Epithelial cell of prostate (primary cell): ENCODE data around the gene ATXN7L3.
A peak's percentile ranks its signal among the peaks of the same experiment; 100 is the strongest.
"Not testable (repeated sequence)": the region's sequence is repeated elsewhere in the genome, so short reads cannot be mapped to it uniquely, and the experiment has no call there.

Experiments
- DNase-seq: peaks from one replicate; pipeline ENCODE4 v3.0.0-alpha.2; 2011; ENCODE audit warnings: low read depth, low spot score
- H3K27ac ChIP-seq: fragments of 450-650 bp; 2 replicates; pipeline ENCODE4 v1.5.1; 2017; ENCODE audit warnings: mild to moderate bottlenecking

ATXN7L3 gene

DNA sequence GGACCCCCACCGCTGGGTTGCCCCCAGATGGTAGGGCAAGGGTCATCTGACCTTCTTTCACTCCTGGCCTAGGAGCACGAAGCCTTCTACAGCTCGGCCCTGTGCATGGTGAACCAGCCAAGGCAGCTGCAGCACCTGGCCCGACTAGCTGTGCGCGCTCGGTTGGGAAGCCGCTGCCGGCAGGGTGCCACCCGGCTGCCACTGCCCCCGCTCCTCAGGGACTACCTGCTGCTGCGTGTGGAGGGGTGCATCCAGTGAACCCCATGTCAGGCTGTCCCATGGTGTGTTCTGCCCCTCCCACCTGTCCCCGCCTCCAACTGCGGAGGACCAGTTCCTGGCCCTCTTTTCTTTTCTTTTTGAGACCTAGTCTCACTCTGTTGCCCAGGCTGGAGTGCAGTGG lies 21.6 kb downstream of the ATXN7L3 start:
- no peak overlapping the region for H3K27ac ChIP-seq
- no peak for DNase-seq

GRCh38 chr17:44177640-44178039 lies 22.0 kb downstream of the ATXN7L3 start:
- no peak for DNase-seq
- no peak overlapping the region for H3K27ac ChIP-seq

DNA sequence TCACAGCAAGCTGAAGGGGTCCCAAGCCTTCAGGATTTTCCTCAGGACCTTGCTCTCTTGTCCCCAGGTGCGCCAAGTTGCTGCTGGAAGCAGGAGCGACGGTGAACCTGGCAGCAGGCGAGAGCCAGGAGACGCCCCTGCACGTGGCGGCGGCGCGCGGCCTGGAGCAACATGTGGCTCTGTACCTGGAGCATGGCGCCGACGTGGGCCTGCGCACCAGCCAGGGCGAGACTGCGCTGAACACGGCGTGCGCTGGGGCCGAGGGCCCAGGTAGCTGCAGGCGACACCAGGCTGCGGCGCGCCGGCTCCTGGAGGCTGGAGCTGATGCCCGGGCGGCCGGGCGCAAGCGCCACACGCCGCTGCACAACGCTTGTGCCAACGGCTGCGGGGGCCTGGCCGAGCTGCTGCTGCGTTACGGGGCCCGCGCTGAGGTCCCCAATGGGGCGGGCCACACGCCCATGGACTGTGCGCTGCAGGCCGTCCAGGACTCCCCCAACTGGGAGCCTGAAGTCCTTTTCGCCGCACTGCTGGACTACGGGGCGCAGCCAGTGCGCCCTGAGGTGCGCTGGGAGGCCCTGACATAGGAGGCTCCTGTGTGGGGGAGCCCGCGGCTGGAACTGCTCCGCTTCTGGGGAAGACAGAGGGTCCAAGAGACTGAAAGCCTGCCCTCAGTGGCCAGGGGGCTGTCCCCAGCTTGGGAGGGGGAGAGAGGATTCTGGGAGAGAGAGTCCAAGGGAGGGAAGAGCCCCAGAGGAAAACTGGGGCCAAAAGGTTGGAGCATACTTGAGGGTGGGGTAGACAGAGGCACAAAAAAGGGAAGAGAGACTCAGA lies 22.8 kb downstream of the ATXN7L3 start:
- DNase-seq: no peak
- no peak overlapping the region for H3K27ac ChIP-seq

DNA sequence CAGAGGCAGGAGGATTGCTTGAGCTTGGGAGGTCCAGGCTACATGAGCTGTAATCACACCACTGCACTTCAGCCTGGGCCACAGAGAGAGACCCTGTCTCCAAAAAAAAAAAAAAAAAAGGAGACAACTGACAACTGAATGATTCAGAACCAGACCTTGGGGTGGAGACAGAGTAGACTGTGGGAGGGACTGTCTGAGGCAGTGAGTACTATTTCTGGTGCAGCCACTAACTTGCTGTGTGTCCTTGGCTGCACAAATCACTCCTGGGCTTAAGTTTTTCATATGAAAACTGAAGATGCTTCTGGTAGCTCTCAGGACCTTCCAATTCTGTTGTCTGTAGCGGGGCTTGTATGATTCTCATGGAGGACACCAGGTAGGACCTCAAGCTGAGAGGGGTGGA lies 23.4 kb downstream of the ATXN7L3 start:
- DNase-seq: no peak
- no peak overlapping the region for H3K27ac ChIP-seq

- DNase-seq: no peak
- H3K27ac ChIP-seq: no peak overlapping the region
These were observed 25.3 kb downstream of the ATXN7L3 start for GRCh38 chr17:44174427-44174826.

GRCh38 chr17:44171931-44172455 lies 27.7 kb downstream of the ATXN7L3 start:
- no peak overlapping the region for H3K27ac ChIP-seq
- no peak for DNase-seq

GRCh38 chr17:44170499-44171201 lies 29.0 kb downstream of the ATXN7L3 start, which contains the start of gene ASB16:
TSS of gene ASB16 (plus strand) at chr17:44170704. CDS start at chr17:44170790, 86 bp downstream.
- H3K27ac ChIP-seq: no peak within 1 kb of the TSS
- no peak for DNase-seq

DNA sequence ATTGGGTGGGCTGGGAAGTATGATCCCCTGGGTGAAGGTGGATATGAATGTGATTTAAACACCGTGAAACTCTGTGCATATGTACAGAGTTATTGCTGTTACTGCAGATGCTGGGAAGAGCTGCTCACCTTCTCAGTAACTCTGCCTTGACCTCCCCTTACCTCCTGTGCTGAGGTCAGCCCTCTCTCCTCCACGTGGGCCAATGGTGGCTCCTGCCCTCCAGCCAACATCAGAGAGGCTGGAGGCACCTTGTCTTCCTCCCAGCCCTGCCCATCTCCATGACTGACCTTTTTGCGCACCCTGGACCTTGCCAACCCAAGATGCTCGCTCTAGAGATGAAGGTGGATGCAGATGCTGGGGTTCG lies 29.6 kb downstream of the ATXN7L3 start:
- no peak for DNase-seq
- H3K27ac ChIP-seq: no peak overlapping the region

GRCh38 chr17:44167181-44167861 lies 32.4 kb downstream of the ATXN7L3 start:
- DNase-seq: no peak
- no peak overlapping the region for H3K27ac ChIP-seq

GRCh38 chr17:44164476-44164875 lies 35.2 kb downstream of the ATXN7L3 start:
- no peak overlapping the region for H3K27ac ChIP-seq
- DNase-seq: no peak

- DNase-seq: no peak
- no peak overlapping the region for H3K27ac ChIP-seq
These were observed 40.0 kb downstream of the ATXN7L3 start for GRCh38 chr17:44159519-44160210.

DNA sequence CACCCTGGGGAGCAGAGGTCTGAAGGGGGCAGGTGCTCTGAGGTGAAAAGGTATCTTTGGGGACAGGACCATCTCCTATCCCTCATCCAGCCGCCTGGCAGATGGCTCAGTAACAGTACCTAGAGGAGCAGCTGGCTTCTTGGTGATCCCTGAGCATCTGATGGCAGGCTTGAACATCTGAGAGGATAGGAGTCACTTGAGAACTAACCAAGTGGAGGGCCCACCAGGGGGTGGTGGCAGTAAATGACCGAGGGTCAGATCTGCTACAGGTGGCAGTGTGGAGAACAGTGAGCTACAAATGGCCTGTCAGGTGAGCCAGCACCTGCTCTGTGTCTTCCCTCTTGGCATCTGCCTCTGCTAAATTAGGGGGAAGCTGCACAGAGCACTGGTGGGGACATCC lies 44.2 kb downstream of the ATXN7L3 start:
- no peak overlapping the region for H3K27ac ChIP-seq
- DNase-seq: no peak

DNA sequence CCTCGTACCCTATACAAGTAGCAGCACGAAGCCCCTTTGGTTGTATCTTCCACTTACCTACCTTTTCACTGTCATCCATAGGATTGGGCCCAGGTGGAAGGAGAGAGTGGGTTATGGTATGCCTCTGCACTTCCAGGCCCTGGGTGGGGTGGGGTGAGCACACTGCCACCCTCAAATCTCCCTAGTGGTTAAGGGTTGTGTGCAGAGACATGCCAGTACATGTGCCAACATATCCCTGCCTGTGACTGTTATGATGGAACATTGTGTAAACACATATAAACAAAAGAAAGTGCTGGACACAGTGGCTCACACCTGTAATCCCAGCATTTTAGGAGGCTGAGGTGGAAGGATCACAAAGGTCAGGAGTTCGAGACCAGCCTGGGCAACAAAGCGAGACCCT lies 46.8 kb downstream of the ATXN7L3 start:
- H3K27ac ChIP-seq: peak overlapping the region; percentile 63
- DNase-seq: peak; percentile 64

- no peak overlapping the region for H3K27ac ChIP-seq
- DNase-seq: no peak
These were observed 49.8 kb downstream of the ATXN7L3 start for GRCh38 chr17:44149750-44150329.

GRCh38 chr17:44149066-44149465 lies 50.6 kb downstream of the ATXN7L3 start:
- not testable (repeated sequence) for H3K27ac ChIP-seq, DNase-seq

GRCh38 chr17:44147812-44148211 lies 51.9 kb downstream of the ATXN7L3 start:
- no peak overlapping the region for H3K27ac ChIP-seq

DNA sequence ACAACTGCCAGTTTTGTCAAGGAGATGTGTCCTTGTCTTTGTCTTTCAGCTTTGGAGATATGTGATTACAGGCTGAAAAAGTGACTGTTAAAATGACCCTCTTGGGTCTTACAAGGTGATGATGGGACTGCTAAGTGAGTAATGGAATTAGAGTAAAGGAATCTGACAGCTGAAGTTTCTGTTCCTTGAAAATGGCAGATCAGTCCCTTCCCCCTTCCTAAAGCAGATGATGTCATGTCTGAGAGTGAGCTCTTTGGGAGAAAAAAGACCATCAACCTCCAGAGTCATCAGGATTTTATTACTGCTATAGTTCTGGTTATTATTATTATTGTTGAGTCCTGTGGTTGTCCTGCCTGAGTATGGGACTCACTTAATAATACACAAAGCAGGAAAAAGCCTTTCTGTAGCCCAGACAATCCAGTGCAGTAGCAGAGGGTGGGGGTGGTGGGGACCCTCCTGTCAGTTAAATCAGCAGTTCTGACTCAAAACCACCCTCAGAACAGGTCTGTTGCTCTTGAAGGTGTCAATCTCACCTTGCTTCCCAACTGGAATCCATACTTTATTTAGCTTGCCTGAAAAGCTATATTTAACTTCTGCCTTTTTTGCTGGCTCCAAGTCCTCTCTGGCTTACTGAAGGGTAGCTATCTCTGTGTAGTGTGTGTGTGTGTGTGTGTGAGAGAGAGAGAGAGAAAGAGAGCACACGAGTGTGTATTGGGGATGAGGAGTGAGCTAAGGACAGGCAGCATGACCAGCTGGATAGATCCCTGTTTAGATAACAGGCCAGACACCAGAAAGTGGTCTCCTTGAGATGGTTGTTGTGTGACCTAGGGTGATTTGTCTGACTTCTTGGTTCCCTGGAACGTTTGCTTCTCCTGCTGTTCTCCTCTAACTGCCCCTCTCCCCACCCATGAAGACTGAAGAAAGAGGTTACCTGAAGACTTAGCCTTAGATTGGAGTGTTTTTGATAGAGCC lies 53.0 kb downstream of the ATXN7L3 start:
- no peak overlapping the region for H3K27ac ChIP-seq
- no peak for DNase-seq

More at GRCh38 chr17:44147812-44148211, 51.9 kb downstream of the ATXN7L3 start:
- DNase-seq: no peak

DNA sequence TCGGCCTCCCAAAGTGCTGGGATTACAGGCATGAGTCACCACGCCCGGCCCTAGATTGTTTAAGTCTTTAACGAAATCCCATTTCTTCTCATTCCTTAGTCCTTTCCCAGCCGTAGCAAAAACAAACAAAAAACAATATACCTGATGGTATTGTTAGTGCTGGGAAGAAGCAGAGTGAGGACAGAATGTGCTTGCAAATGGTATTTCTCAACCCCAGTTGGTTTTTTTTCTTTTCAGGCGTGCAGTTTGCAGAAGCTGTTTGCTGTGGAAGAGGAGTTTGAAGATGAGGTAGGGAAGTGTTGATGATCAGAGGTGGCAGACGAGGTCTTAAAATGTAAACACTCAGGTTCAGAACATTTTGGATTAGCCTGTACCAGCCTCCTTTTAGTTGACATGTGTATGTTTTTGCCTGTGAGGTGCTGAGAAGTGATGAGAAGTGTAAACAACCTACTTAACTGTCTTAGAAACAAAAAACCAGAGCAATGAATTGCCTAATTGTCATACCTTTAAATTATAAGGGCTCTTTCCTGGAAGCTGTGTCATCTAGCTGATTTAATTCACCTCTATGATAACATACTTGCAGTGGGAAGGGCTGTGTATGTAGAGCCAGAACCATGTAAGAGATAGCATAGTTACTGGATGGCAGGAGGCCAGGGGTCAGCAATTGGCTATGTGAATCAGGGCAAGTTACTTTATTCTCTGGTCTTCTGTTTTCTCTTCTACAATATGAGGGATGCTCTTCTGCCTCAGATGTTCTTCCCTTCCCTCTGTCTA lies 54.5 kb downstream of the ATXN7L3 start:
- no peak overlapping the region for H3K27ac ChIP-seq
- no peak for DNase-seq
